ENCODE data around the gene TM9SF4. TPM values are rescaled to one million over a fixed set of nuclear protein-coding genes. Genes with fewer than 3 reads are reported as not detected.

The TM9SF4 gene
- total and polyA plus RNA-seq, 12 donors, result 19.2 to 36.0 (median 31.1) TPM

GRCh38 chr20:32159766-32160221, 50.3 kb downstream of the TM9SF4 start:
- Histone ChIP-seq H3K36me3 (peaks cover 0 to 91% (median 57%) of the 10 kb centered on the region in 9 donors), H3K4me1 (peaks cover 8 to 16% (median 11%) of the 10 kb centered on the region in 9 donors), H3K27ac (no peak overlapping the region), H3K4me3 (no peak overlapping the region), H3K9me3 (no peaks in the 10 kb centered on the region), H3K27me3 (no peaks in the 10 kb centered on the region)
- TF ChIP-seq, protein P1, sequence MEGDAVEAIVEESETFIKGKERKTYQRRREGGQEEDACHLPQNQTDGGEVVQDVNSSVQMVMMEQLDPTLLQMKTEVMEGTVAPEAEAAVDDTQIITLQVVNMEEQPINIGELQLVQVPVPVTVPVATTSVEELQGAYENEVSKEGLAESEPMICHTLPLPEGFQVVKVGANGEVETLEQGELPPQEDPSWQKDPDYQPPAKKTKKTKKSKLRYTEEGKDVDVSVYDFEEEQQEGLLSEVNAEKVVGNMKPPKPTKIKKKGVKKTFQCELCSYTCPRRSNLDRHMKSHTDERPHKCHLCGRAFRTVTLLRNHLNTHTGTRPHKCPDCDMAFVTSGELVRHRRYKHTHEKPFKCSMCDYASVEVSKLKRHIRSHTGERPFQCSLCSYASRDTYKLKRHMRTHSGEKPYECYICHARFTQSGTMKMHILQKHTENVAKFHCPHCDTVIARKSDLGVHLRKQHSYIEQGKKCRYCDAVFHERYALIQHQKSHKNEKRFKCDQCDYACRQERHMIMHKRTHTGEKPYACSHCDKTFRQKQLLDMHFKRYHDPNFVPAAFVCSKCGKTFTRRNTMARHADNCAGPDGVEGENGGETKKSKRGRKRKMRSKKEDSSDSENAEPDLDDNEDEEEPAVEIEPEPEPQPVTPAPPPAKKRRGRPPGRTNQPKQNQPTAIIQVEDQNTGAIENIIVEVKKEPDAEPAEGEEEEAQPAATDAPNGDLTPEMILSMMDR (IDR thresholded peaks at IDR 0.05), result no peak
- 74 to 86% methylated on average over 5 of the region's 5 CpGs for WGBS, 2 donors
- intact Hi-C loops (cut with DNase I), result loop anchor here in 3 of 10 donors (5.0 to 10.0 kb wide), 3 partner anchors 33 to 495 kb away; no protein-coding TSS in a partner anchor
- ATAC-seq, result no peak
- DNase-seq, result no peak

DNA sequence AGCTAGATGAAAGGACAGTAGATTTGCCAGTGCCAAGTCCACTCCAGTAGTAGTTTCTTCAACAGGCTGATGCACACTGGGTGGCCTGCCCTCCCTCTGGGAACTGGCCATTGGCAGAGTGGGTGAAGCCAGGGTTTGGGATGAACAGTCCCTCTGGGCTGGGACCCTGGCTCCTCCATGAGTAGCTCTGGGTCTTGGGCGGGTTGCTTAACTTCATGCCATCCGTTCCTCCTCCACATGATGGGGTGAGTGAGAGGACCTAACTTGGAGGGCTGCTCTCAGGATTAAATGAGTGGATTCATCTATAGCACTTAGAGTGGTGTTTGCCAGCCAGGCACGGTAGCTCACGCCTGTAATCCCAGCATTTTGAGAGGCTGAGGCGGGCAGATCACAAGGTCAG, 50.8 kb downstream of the TM9SF4 start:
- no peak for ATAC-seq
- no peaks in the 10 kb centered on the region for H3K27me3 ChIP-seq
- H3K27ac ChIP-seq, result no peak overlapping the region
- H3K9me3 ChIP-seq, result no peaks in the 10 kb centered on the region
- peaks cover 2 to 10% (median 5%) of the 10 kb centered on the region in 9 donors for H3K4me1 ChIP-seq
- no peak overlapping the region for H3K4me3 ChIP-seq
- 95 to 97% methylated on average over 5 of the region's 5 CpGs for WGBS, 2 donors
- no peak for DNase-seq
- H3K36me3 ChIP-seq, result peaks cover 0 to 93% (median 60%) of the 10 kb centered on the region in 9 donors
- intact Hi-C loops (cut with DNase I), result no loop called here
- TF ChIP-seq, protein P1 (IDR thresholded peaks at IDR 0.05), result no peak

- H3K27me3 ChIP-seq, result no peaks in the 10 kb centered on the region
- H3K27ac ChIP-seq, result no peak overlapping the region
- ATAC-seq (no peak), DNase-seq (no peak)
- H3K4me1 ChIP-seq, result peaks cover 0 to 11% (median 0%) of the 10 kb centered on the region in 9 donors
- H3K36me3 ChIP-seq, result peaks cover 0 to 100% (median 72%) of the 10 kb centered on the region in 9 donors
- whole genome bisulfite sequencing, 2 donors, result 37 to 56% methylated on average over 3 of the region's 3 CpGs
- TF ChIP-seq, protein P1 (IDR thresholded peaks at IDR 0.05), result no peak
- intact Hi-C loops (cut with DNase I), result no loop called here
- no peaks in the 10 kb centered on the region for H3K9me3 ChIP-seq
- H3K4me3 ChIP-seq, result no peak overlapping the region
Measured at GRCh38 chr20:32162351-32162750, 52.8 kb downstream of the TM9SF4 start.

DNA sequence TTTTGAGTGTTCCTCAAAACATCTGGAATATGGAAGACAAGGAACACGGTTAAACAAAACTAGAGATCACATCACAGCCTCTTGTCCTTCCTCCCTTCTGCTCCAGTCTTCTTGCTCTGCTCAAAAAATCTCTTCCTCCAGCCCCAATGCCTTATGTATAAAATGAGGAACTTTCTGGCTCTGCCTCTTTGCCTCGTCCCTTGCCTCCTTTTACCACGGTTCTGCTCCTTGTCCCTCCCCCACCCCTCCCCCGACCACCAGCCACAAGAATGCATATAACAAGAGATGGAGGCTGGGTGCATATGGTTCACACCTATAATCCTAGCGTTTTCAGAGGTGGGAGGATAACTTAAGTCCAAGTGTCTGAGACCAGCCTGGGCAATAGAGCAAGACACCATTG, 54.4 kb downstream of the TM9SF4 start:
- Histone ChIP-seq H3K4me1 (peaks cover 0 to 11% (median 3%) of the 10 kb centered on the region in 9 donors), H3K9me3 (no peaks in the 10 kb centered on the region), H3K27ac (no peak overlapping the region), H3K4me3 (no peak overlapping the region), H3K36me3 (peaks cover 0 to 89% (median 58%) of the 10 kb centered on the region in 9 donors), H3K27me3 (no peaks in the 10 kb centered on the region)
- WGBS, 2 donors, result 75 to 84% methylated on average over 5 of the region's 5 CpGs
- intact Hi-C loops (cut with DNase I), result no loop called here
- DNase-seq (no peak), ATAC-seq (no peak)
- TF ChIP-seq, protein P1 (IDR thresholded peaks at IDR 0.05), result no peak
